NOMO-1 treated with DMSO at 0.1 percent for 48 hours (cell line): ENCODE data around the gene PPM1M.
"Not testable (repeated sequence)": the region's sequence is repeated elsewhere in the genome, so short reads cannot be mapped to it uniquely, and the experiment has no call there.

Experiments used
- DNase-seq: peaks from one replicate; lab custom pipeline; 2025; ENCODE audit not compliant: unreplicated experiment; lab: John Stamatoyannopoulos, UW

The PPM1M gene

GRCh38 chr3:52246728-52247408, 1.3 kb downstream of the PPM1M start:
- DNase-seq = peak; percentile 56

GRCh38 chr3:52247409-52248164, 2.0 kb downstream of the PPM1M start:
- DNase-seq = peak; percentile 31

GRCh38 chr3:52248165-52248541, 2.6 kb downstream of the PPM1M start:
- DNase-seq = no peak

GRCh38 chr3:52248816-52249547, 3.4 kb downstream of the PPM1M start:
- no peak for DNase-seq

GRCh38 chr3:52249683-52250082, 4.1 kb downstream of the PPM1M start:
- DNase-seq = no peak

GRCh38 chr3:52250122-52250521, 4.6 kb downstream of the PPM1M start:
- no peak for DNase-seq

- DNase-seq = peak; percentile 95
Measured at GRCh38 chr3:52253314-52254304, 8.1 kb downstream of the PPM1M start.

- no peak for DNase-seq
Measured at GRCh38 chr3:52254608-52255007, 9.0 kb downstream of the PPM1M start.

GRCh38 chr3:52256159-52256558, 10.6 kb downstream of the PPM1M start:
- no peak for DNase-seq

GRCh38 chr3:52256622-52257021, 11.1 kb downstream of the PPM1M start:
- no peak for DNase-seq

GRCh38 chr3:52257911-52258310, 12.4 kb downstream of the PPM1M start:
- DNase-seq = no peak

- DNase-seq = no peak
Measured at GRCh38 chr3:52259035-52259434, 13.5 kb downstream of the PPM1M start.

GRCh38 chr3:52259448-52259847, 13.9 kb downstream of the PPM1M start:
- no peak for DNase-seq

- DNase-seq = no peak
Measured at GRCh38 chr3:52262447-52262846, 16.9 kb downstream of the PPM1M start.

- no peak for DNase-seq
Measured at GRCh38 chr3:52265387-52265786, 19.8 kb downstream of the PPM1M start.

GRCh38 chr3:52268036-52268435, 22.5 kb downstream of the PPM1M start:
- DNase-seq = no peak

- no peak for DNase-seq
Measured at GRCh38 chr3:52269776-52270175, 24.2 kb downstream of the PPM1M start.

- DNase-seq = peak; percentile 21
Measured at GRCh38 chr3:52270252-52270754, 24.7 kb downstream of the PPM1M start.

GRCh38 chr3:52272172-52272571, 26.6 kb downstream of the PPM1M start:
- not testable (repeated sequence) for DNase-seq

GRCh38 chr3:52272831-52273230, 27.3 kb downstream of the PPM1M start:
- no peak for DNase-seq

- not testable (repeated sequence) for DNase-seq
Measured at GRCh38 chr3:52274781-52275180, 29.2 kb downstream of the PPM1M start.
